GM21717 (cell line): Measurements from ENCODE around the gene MOB3B.

ENCODE experiments used
- ATAC-seq: cut with Tn5 transposase; IDR thresholded peaks from one replicate; pipeline ENCODE4 v1.9.1; 2021; ENCODE audit warnings: mild to moderate bottlenecking, moderate library complexity; ENCODE audit not compliant: unreplicated experiment

MOB3B gene

GRCh38 chr9:27297050-27297449 lies 232.6 kb downstream of the MOB3B start, which contains the start of gene EQTN:
Gene EQTN (minus strand): TSS chr9:27297150. CDS start chr9:27297055, 95 bp downstream.
- ATAC-seq: no peak

- ATAC-seq: no peak
Observed at GRCh38 chr9:27293996-27294395, 235.6 kb downstream of the MOB3B start.

GRCh38 chr9:27292659-27293405 lies 236.8 kb downstream of the MOB3B start:
- ATAC-seq: no peak

DNA sequence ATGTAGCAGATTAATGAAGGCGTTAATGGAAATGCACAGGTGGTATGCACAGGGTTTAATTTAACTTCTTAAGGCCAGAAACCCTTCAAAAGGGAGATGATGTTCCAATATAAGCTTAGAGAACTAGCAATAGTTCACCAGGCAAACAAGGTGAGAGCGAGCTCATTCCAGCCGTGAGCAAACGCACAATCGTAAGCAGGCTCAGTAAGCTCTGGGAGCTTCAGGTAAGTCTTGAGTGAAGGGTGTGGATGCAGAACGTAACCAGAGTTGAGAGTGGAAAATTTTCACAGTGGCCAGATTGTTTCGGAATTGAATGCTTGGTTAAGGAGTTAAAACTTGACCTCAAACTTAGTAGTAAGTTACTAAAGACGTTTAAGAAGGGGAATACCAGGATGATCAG lies 238.3 kb downstream of the MOB3B start:
- ATAC-seq: no peak

- no peak for ATAC-seq
Observed at GRCh38 chr9:27282269-27282668, 247.3 kb downstream of the MOB3B start.

- ATAC-seq: no peak
Observed at GRCh38 chr9:27280860-27281259, 248.8 kb downstream of the MOB3B start.

GRCh38 chr9:27280249-27280648 lies 249.4 kb downstream of the MOB3B start:
- ATAC-seq: no peak

DNA sequence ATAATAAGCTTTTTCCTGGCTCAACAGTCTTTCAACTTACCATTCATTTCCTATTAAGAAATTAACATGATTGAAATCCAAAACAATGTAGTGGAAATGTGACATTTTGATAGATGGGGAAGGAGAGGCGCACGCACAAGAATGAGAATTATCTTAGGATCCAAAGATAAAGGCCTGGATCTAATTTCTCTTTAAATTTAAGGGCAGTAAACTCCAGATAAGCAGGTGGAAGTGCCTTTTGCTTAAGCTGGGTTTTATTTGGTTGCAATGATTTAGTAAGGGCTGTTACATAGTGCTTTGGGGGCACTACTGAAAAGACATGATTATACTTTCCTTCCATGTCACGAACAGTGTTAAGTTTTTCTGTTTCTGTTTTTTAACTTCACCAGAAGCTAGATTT lies 250.0 kb downstream of the MOB3B start:
- no peak for ATAC-seq

DNA sequence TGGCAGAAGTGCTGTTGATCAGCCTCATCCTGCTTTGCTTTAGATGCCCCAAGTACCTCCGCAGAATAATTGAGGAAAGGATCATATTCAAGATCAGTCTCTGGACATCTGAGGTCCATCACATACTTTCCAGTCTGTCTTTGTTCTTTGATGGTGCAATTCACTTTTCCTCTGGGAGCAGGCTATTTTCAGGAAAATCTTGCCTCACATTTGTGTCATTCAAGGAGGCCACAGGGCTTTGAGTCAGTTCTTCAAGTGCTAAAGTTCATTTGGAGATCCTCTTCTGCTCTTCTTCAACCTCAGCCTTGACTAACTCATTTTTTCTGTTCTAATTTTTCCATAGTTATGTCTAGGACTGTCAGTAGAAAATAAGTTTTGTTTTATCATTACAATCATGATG lies 251.2 kb downstream of the MOB3B start:
- ATAC-seq: no peak

GRCh38 chr9:27276193-27277030 lies 253.2 kb downstream of the MOB3B start:
- no peak for ATAC-seq
